Left renal cortex interstitium (tissue), 4 donors: ENCODE data around the gene C22orf23. TPM values are rescaled to one million over a fixed set of nuclear protein-coding genes. Genes with fewer than 3 reads are reported as not detected.
A peak's percentile ranks its signal among the peaks of the same experiment; 100 is the strongest.
"Not testable (repeated sequence)": the region's sequence is repeated elsewhere in the genome, so short reads cannot be mapped to it uniquely, and the experiment has no call there.

Experiments
- DNase-seq, 4 donors: peaks; one replicate each; pipeline ENCODE4 v3.0.0-alpha.2; 2013; ENCODE audit warnings: low read depth in 4 of 4, low spot score in 2 of 4, missing footprints in 1 of 4
- polyA plus RNA-seq, 4 donors: library from polyadenylated mRNA; unstranded; fragments of 120-200 nt; gene quantifications; one replicate each; pipeline ENCODE4 v1.2.1, GENCODE V29; 2013; ENCODE audit not compliant: insufficient read length in 4 of 4

The C22orf23 gene
- polyA plus RNA-seq, 4 donors: 4.2 to 5.8 (median 5.1) TPM

- no peak for DNase-seq
Observed at GRCh38 chr22:37957232-37957631, 3.8 kb upstream of the C22orf23 start.

- DNase-seq: not testable (repeated sequence)
Observed at GRCh38 chr22:37955825-37956397, 2.5 kb upstream of the C22orf23 start.

GRCh38 chr22:37954686-37955085, 1.3 kb upstream of the C22orf23 start:
- DNase-seq: no peak

- DNase-seq: no peak
Observed at GRCh38 chr22:37953062-37953436, 352 bp downstream of the C22orf23 start.

- not testable (repeated sequence) for DNase-seq
Observed at GRCh38 chr22:37952629-37953028, 772 bp downstream of the C22orf23 start.

GRCh38 chr22:37951305-37951704, 2.1 kb downstream of the C22orf23 start:
- DNase-seq: no peak

GRCh38 chr22:37947142-37947795, 6.1 kb downstream of the C22orf23 start:
- DNase-seq: not testable (repeated sequence)

- DNase-seq: not testable (repeated sequence)
Observed at GRCh38 chr22:37944423-37944822, 9.0 kb downstream of the C22orf23 start.

- no peak for DNase-seq
Observed at GRCh38 chr22:37943825-37944198, 9.6 kb downstream of the C22orf23 start.

- DNase-seq: no peak
Observed at GRCh38 chr22:37943136-37943824, 10.1 kb downstream of the C22orf23 start.

GRCh38 chr22:37942133-37942532, 11.3 kb downstream of the C22orf23 start:
- no peak for DNase-seq

- DNase-seq: no peak
Observed at GRCh38 chr22:37940698-37941376, 12.6 kb downstream of the C22orf23 start.

GRCh38 chr22:37933711-37934376, 19.6 kb downstream of the C22orf23 start:
- peak in 2 of 4 donors; percentile 60 to 76 for DNase-seq

GRCh38 chr22:37932821-37933578, 20.4 kb downstream of the C22orf23 start:
- no peak for DNase-seq

GRCh38 chr22:37932401-37932800, 21.0 kb downstream of the C22orf23 start:
- no peak for DNase-seq

GRCh38 chr22:37931893-37932389, 21.5 kb downstream of the C22orf23 start:
- no peak for DNase-seq

- no peak for DNase-seq
Observed at GRCh38 chr22:37930952-37931440, 22.4 kb downstream of the C22orf23 start.

GRCh38 chr22:37930270-37930951, 23.0 kb downstream of the C22orf23 start:
- DNase-seq: no peak

GRCh38 chr22:37929390-37929789, 24.0 kb downstream of the C22orf23 start:
- DNase-seq: no peak
